HCEC 1CT (cell line): Measurements from ENCODE around the gene GMDS.

ENCODE experiments used
- DNase-seq: peaks from one replicate; pipeline ENCODE4 v3.0.0-alpha.2; 2017

The GMDS gene

GRCh38 chr6:1631251-1631650, 614.2 kb downstream of the GMDS start:
- no peak for DNase-seq

DNA sequence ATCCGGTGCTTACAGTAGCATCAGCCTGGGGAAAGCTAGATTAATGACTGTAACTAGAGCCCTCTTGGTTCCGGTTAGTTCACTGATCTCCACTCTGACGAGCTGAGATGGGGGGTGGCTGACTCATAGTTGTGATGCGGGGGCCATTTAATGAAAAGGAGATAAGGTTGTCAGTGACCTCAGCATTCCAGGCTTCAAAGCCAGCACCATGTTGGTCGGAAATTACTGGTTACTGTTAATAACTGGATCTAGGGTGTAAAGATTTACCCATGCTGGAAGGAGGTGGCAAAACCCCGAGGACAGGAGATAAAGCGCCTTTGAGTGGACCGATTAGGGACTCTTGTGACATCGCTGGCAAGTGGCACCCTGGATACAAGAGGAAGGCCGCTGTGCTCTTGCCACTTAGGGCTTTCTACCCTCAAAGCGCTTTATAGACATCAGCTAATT, 614.6 kb downstream of the GMDS start:
- DNase-seq = no peak

DNA sequence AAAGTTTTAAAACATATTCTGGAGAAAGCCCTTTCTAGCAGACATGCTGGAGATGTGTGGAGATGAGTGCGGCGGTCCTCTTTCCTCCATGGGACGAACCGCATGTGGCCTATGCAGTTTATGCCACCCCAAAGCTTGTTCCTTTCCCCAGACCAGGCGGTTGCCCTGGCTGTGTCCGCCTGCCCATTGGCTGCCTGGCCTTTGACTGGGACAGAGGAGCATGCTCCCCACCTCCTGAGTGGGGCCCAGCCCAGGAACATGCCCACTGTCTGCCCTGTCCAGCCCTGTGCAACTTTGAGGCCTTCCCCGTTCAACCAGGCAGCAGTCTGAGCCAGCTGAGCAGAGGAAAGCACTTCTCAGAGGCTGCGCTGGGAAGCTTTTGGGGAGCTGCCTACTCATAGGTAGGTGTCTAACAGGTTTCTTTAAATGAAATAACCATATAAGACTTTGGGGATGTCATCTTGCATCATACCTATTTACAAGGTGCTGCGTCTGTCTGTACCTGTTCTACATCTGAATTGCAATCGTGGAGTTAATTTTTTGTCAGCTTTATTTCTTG, 615.1 kb downstream of the GMDS start:
- no peak for DNase-seq

DNA sequence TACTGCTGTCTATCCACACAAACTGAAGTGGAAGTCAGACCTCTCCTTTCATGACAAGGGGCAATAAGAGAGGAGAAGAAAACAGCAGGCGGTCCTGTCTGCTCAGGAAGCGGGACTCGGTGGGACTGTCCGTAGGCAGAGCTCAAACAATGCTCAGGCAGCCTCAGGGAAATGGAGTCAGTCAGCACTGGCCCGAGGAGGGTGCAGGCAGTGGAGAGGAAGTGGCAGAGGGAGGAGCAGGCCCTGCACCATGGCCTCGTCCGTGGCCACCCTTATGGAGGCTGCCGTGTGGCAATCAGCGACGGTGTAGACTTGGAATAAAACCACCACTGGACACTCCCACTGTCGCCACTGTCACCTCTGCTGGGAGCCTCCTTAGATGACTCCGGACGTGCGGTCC, 616.1 kb downstream of the GMDS start:
- no peak for DNase-seq

DNA sequence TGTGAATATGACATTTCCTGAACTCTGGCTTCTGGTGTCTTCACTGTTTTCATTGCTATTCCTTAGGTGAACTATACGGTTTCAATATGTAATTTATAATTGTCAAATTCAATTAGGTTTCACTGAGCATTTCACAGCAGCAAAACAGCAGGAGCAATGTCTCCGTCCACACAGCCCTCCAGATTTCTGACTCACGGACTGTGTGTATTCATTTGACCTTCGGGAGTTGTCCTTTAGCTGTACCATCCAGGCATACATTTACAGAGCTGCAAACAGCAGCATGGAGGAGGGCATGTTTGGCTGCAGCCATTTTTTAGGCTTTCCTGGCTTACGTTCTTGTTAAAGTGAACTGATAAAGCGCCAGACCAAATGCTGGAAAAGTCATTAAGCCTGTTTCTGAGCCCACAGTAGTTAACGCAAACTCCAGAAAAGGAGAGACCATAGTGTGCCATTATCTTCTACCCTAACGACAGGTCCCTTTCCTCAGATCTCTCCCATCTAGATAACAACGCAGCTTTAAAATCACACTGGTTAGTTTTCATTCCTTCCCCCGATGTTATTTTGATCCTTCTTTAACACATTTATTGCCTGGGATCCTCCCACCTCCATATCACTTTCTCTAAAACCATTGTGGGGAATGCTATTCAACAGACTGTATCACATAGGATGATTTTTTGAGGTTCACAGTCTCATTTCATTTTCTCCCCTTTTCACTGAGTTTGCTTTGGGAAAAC, 617.4 kb downstream of the GMDS start:
- no peak for DNase-seq

DNA sequence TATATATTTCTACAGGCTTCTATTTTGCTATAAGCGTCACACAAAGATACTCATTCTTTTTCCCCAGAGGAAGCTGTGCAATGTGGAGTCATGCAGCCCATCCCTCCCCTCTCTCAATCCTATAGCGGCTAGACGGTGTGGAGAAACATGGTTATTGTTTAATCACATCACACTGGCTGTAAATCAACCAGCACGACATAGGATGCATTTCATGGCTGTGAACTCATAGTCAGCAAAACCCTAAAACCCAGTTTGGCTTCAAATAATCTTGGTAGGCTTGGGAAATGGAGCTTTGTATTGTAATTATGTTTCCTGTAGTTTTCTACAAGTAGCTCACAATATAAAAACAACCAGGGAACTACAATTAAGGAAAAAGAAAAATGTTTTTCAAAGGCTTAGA, 618.9 kb downstream of the GMDS start:
- no peak for DNase-seq

DNA sequence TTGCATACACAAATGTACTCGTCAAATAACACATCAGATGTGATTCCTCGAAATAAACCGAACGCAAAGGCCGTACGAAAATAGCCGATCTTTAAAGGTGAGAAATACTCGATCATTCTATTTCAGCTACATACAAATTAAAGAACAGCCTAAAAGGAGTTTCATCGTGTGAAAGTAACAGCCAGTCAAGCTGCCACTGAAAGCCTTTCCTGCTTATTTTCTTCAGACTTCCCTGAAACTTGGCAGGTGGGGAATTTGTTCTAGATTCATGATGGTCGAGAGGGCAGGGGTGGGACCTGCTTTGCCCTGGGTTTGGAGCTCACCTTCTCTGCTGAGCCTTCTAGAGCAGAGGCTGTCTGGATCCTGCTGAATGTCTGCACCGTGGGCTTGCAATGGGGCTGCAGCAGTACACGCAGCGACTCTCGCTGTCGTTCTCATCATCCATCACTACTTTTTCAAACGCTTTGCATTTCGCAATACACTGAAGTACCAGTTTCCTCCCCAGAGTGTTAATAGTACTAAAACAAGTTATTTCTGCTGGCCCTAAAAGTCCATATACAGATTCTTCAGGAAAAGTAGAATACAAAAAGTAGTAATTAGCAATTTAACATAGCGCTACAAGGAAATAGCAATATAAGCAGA, 619.5 kb downstream of the GMDS start:
- no peak for DNase-seq

DNA sequence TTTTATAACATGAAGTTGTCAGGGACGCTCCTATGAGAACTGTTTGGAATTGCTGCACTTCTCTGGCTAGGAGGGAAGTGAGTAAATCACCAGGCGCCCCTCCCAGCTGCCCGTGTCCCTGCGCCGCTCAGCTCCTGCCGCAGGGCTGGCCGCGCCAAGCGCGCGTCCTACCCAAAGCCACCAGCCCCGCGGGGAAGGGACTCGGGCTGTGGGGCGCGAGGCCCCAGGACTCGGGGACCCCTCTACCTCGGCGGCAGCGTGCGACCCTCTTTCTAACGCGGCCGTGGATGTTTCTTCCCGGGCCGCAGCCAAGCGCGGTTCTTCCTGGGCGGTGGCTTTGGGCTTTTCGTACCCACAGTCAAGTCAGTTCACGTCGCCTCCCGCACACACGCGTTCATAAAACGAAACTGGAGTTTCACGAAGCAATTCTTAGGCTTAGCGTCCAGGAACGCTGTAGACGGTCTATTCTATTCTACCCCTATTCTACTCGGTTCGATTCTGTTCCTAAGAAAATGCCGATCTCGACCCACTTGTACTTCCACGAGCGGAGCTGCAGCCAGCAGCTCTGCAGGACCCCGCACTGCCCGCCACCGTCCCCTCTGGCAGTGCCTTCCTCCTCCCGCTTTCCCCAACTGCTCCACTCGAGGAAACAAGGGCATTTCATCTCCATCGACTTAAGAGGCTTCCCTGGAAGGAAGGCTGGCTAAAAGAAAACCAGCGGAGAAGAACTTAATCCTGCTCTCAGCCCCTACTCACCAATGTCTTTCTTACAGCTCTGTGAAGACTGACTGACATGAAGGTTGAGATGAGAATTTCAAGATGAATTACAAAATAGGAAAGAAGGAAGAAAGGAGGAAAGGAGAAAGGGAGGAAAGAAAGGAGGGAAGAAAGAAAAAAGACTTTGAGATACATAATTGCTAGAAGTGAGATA, 620.3 kb downstream of the GMDS start:
- no peak for DNase-seq

- no peak for DNase-seq
Measured at GRCh38 chr6:1624058-1624850, 621.2 kb downstream of the GMDS start.

DNA sequence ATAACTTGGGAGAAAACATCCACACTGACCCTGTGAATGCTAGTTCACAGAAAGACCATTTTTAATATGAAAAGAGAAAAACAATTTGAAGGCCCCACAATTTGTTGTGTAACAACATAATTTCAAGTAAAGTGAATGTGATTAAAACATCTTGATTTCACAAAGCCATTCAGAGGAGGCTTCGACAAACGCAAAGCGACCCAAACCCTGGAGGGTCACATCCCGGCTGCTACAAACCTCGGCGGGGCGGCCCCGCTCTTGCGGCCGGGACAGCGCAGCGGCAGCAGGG, 621.7 kb downstream of the GMDS start:
- DNase-seq = no peak

DNA sequence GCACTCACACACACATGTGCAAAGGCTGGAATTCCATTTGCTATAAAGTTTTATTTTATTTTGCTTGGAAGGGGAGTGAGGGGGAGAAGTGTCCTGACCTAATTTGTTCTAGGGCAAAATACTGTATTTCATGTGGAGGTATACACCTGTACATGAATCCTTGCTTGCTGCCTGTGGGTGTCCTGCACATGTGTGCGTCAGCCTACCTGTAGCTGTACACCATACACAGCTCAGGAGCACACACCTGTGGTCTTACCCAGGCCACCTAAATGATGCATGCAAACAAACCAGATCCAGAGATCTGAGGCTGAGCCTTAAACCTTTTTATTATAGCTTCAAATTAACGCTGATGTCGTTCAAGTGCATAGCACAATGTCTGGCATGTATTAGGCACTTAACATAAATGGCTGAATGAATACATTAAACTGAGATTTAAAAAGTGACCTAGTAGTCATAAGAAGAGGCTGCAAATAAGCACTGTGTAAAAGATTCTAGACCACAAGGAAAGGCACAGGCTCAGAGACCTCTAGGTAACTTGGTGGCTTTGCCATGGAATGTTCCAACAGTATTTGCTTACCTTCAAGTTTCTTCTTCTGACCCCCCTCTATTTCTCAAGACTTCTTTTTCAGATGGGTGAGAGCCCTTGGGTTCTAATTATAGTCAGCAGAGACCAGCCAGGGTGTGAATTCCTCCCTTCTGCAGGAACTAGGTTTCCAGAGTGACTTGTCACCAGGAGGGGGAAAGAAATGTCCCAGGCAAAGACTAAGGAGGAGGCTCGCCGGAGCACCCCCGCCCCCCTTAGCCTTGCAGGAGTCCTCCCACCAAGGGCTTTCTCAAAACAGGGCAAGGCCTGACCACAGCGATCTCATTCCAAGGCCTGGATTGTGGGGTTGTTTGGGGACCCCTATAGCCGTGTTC, 622.3 kb downstream of the GMDS start:
- no peak for DNase-seq

- no peak for DNase-seq
Measured at GRCh38 chr6:1622220-1622850, 623.1 kb downstream of the GMDS start.

GRCh38 chr6:1621070-1621701, 624.2 kb downstream of the GMDS start:
- DNase-seq = no peak

DNA sequence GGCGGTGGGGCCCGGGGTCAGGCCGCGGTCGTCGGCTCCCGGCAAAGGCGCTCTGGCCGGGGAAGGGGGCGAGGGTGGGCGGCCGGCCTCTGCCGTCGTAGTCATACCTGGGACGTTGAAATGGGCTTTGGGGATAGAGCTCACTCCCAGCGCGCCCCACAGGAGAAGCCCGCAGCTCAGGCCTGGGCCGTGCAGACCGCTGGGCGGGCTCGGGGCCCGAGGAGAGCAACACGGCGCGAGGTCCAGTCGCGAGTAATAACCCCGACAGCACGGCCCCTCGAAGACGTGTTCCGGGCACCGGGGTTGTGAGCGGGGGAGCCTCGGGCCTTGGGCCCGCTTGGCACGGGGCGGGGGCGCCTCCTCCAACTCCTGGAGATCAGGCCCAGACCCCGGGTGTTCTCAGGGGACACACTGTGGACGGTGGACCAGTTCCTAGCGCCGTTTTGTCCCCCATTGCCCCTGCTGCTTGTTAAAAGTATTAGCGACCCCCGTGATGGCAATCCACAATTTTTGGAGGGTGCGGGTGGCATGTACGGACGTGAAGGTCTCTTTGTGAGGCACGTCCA, 624.8 kb downstream of the GMDS start:
- DNase-seq = no peak

- DNase-seq = no peak
Measured at GRCh38 chr6:1619673-1620503, 625.5 kb downstream of the GMDS start.

GRCh38 chr6:1619098-1619672, 626.2 kb downstream of the GMDS start:
- DNase-seq = no peak

GRCh38 chr6:1618311-1619097, 626.9 kb downstream of the GMDS start:
- DNase-seq = no peak
